CD4-positive, alpha-beta T cell treated with Interleukin-15 for 1 hour (primary cell): ENCODE results near the gene BUB3.

Experiments used
- DNase-seq: peaks from one replicate; pipeline ENCODE4 v3.0.0-alpha.2; 2020

BUB3 gene

GRCh38 chr10:123154092-123154710 lies at the start of gene BUB3:
Gene BUB3 (plus strand): TSS chr10:123154402. CDS start chr10:123154918, 516 bp downstream.
- peak; percentile 98 for DNase-seq

- no peak for DNase-seq
These were observed 44.7 kb upstream of the BUB3 start for GRCh38 chr10:123109466-123109865.

- DNase-seq = no peak
These were observed 36.4 kb upstream of the BUB3 start for GRCh38 chr10:123117644-123118417.

GRCh38 chr10:123119081-123119480 lies 35.1 kb upstream of the BUB3 start:
- DNase-seq = no peak

GRCh38 chr10:123126246-123126645 lies 28.0 kb upstream of the BUB3 start:
- no peak for DNase-seq

- DNase-seq = no peak
These were observed 24.5 kb upstream of the BUB3 start for GRCh38 chr10:123129618-123130271.

- peak; percentile 76 for DNase-seq
These were observed 21.4 kb upstream of the BUB3 start for GRCh38 chr10:123132576-123133477.

GRCh38 chr10:123133541-123134342 lies 20.5 kb upstream of the BUB3 start:
- DNase-seq = no peak

- no peak for DNase-seq
These were observed 19.8 kb upstream of the BUB3 start for GRCh38 chr10:123134343-123134914.

- DNase-seq = no peak
These were observed 19.2 kb upstream of the BUB3 start for GRCh38 chr10:123134915-123135414.

- DNase-seq = no peak
These were observed 18.6 kb upstream of the BUB3 start, which contains the start of gene HMX3 for GRCh38 chr10:123135415-123136141. Gene HMX3 (plus strand): TSS chr10:123135970. CDS start chr10:123136051, 81 bp downstream.

- DNase-seq = no peak
These were observed 17.9 kb upstream of the BUB3 start for GRCh38 chr10:123136221-123136805.

GRCh38 chr10:123136806-123137642 lies 17.2 kb upstream of the BUB3 start:
- no peak for DNase-seq

- no peak for DNase-seq
These were observed 15.1 kb upstream of the BUB3 start for GRCh38 chr10:123139165-123139520.

- no peak for DNase-seq
These were observed 14.6 kb upstream of the BUB3 start for GRCh38 chr10:123139521-123140163.

GRCh38 chr10:123140164-123140982 lies 13.8 kb upstream of the BUB3 start:
- DNase-seq = no peak

GRCh38 chr10:123140983-123141390 lies 13.2 kb upstream of the BUB3 start:
- DNase-seq = no peak
